ENCODE data around the gene CHST11.

DNA sequence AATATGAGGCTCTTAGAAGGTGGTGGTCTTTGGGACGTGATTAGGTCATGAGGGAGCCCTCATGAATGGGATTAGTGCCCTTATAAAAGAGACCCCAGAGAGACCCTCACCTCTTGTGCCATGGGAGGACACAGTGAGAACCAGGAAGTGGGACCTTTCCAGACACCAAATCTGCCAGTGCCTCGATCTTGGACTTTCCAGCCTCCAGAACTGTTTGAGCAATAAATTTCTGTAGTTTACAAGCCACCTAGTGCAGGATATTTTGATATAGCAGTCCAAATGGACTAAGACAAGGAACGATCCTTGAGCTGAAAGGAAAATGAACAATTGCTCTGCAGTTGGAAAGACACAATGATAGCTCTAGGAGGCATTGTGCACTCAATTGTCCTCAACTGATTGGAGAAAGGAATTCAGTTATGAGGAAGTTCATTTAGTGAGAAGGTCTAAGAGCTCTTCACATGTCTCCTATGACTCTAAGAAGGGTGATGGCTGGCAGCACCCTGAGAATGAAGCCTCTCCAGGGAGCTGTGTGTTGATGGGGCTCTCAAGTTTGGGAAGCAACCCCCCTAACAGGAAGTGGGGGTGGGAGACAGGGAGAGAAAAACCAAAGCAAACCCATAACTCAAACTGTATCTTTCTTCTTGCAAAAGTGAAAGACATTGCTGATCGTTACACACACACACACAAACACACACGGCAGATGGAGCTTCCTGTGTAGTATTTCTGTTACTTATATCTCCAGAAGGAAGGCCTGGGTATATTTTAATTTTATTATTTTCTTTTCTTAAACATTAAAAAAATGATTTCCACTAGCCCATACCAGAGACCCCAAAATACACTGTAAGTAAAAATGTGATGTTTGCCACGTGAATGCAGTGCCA, 21.0 kb downstream of the CHST11 start:
- TF ChIP-seq CTCF (IDR thresholded peaks at IDR 0.05; ENCODE audit: insufficient read depth, low read length, poor library complexity, severe bottlenecking) (no peak), EZH2phosphoT487 (conservative IDR thresholded peaks at IDR 0.05; ENCODE audit: low read length) (no peak)
